ENCODE results near the gene FNBP1. TPM values are rescaled to one million over a fixed set of nuclear protein-coding genes. Genes with fewer than 3 reads are reported as not detected.
"Not testable (repeated sequence)": the region's sequence is repeated elsewhere in the genome, so short reads cannot be mapped to it uniquely, and the experiment has no call there.

The FNBP1 gene
- total RNA-seq, 1 donor from 2014 or later, result 50.0 TPM

DNA sequence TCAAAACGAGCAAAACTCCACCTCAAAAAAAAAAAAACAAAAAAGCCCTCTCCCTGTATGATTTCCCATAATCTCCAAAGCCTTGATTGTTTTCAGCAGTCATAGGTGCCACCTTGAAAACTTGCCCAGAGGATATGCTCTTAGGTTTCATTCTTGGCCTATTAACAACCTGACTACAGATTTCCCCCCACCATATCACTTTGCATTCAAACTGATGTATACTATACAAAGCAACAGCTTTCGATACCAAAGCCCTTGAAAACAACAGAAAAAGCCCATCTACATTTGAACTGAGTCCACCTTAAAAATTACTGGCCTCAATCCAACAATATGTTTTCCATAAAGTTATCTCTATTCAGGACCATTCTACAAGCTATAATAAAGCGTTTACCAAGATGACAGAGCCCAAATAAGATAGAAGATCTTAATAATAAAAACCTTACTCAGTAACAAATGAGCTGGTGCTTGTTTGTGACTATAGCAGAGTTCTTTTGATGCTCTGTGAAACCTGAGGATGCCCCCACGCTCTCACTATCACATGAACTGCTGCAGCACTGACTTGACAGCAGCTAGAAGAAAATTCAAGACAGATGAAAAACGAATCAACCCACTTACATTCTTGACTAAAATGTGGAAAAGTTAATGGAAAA is 44.4 kb downstream of the FNBP1 start:
- Histone ChIP-seq H3K27me3 (no peaks in the 10 kb centered on the region), H3K4me1 (peaks cover 24% of the 10 kb centered on the region), H3K36me3 (no peaks in the 10 kb centered on the region), H3K9me3 (no peaks in the 10 kb centered on the region), H3K4me3 (no peak overlapping the region), H3K27ac (no peak overlapping the region)
- intact Hi-C loops (cut with DNase I), result no loop called here
- TF ChIP-seq, protein P1, sequence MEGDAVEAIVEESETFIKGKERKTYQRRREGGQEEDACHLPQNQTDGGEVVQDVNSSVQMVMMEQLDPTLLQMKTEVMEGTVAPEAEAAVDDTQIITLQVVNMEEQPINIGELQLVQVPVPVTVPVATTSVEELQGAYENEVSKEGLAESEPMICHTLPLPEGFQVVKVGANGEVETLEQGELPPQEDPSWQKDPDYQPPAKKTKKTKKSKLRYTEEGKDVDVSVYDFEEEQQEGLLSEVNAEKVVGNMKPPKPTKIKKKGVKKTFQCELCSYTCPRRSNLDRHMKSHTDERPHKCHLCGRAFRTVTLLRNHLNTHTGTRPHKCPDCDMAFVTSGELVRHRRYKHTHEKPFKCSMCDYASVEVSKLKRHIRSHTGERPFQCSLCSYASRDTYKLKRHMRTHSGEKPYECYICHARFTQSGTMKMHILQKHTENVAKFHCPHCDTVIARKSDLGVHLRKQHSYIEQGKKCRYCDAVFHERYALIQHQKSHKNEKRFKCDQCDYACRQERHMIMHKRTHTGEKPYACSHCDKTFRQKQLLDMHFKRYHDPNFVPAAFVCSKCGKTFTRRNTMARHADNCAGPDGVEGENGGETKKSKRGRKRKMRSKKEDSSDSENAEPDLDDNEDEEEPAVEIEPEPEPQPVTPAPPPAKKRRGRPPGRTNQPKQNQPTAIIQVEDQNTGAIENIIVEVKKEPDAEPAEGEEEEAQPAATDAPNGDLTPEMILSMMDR (IDR thresholded peaks at IDR 0.05), result no peak
- DNase-seq (no peak), ATAC-seq (no peak)

DNA sequence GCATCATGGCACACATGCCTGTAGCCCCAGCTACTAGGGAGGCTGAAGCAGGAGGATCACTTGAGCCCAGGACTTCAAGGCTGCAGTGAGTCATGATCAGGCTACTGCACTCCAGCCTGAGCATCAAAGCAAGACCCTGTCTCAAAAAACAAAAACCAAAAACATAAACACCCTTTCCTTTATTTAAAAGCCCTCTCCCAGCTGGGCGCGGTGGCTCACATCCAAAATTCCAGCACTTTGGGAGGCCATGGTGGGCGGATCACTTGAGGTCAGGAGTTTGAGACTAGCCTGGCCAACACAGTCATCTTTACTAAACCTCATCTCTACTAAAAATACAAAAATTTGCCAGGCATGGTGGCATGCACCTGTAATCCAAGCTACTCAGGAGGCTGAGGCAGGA is 45.3 kb downstream of the FNBP1 start:
- intact Hi-C loops (cut with DNase I), result not testable (repeated sequence)

DNA sequence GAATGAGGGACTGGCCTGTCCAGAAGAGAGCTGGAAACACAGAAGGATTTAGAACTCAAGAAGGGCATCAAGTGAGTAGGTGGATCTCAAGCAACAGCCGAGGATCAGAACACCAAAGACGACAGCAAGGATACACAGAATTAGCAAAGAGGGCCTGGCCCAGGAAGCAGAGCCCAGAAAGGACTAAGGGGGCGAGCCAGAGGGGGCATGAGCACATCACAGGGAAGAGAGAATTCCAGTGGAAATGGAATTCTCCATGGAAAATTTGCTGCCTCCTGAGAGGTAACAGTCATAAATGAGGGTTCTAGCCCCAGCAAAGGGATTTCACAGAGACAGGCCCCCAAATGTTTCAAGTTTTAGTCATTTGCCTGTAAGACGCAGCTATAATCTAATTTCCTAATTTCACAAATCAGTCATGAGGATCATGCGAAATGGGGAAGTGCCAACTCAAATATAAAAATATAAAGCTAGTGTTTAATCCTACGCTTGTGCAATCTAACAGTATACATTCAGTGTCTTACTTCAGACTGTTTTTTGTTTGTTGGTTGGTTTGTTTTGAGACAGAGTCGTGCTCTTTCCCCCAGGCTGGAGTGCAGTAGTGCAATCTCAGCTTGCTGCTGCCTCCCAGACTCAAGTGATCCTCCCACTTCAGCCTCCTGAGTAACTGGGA is 46.7 kb downstream of the FNBP1 start:
- TF ChIP-seq, protein P1 (IDR thresholded peaks at IDR 0.05), result no peak
- H3K27ac ChIP-seq, result peak overlapping the region; percentile 80

More for the DNA sequence above, 45.3 kb downstream of the FNBP1 start:
- DNase-seq, H3K4me3 ChIP-seq, ATAC-seq, H3K27ac ChIP-seq, H3K9me3 ChIP-seq, H3K27me3 ChIP-seq, H3K36me3 ChIP-seq: not testable (repeated sequence)
- H3K4me1 ChIP-seq, result peaks cover 24% of the 10 kb centered on the region

DNA sequence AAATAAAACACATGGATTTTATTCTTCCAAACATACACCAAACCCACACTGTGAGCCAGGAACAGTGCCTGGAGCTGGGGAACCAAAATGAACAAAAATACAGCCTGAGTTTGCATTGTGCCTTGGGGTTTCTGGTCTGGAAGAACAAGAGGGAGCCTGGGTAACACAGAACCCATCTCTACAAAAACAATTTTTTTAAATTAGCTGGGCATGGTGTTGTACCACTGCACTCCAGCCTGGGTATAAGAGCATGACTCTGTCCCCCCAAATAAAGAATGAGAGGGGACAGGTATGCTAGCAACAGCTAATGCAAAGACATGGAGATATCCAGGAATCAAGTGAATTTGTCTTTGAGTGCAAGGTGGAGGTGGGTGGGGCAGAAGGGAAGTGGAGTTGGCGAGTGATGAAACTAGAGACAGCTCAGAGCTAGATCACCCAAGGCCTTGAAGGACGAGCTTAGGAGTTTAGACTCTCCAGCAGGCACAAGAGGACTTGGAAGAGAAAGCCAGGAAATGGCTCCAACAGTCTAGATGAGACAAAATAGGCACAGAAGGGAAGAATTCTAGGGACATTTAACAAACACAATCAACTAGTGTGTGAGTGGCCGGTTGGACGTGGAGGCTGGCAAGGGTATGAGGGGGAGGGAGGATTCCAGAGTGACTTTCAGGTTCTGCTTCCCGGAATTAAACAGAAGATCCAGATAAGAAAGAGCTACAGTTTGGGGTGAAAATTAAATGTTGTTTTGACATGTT is 47.4 kb downstream of the FNBP1 start:
- peak overlapping the region; percentile 80 for H3K27ac ChIP-seq
- no peaks in the 10 kb centered on the region for H3K9me3 ChIP-seq
- no peak overlapping the region for H3K4me3 ChIP-seq
- no peak for DNase-seq
- intact Hi-C loops (cut with DNase I), result no loop called here
- H3K36me3 ChIP-seq, result no peaks in the 10 kb centered on the region
- no peaks in the 10 kb centered on the region for H3K27me3 ChIP-seq
- H3K4me1 ChIP-seq, result peaks cover 22% of the 10 kb centered on the region
- ATAC-seq, result peak; percentile 86
- TF ChIP-seq, protein P1 (IDR thresholded peaks at IDR 0.05), result no peak

More for the DNA sequence above, 46.7 kb downstream of the FNBP1 start:
- Histone ChIP-seq H3K9me3 (no peaks in the 10 kb centered on the region), H3K4me1 (peaks cover 24% of the 10 kb centered on the region), H3K36me3 (no peaks in the 10 kb centered on the region), H3K27me3 (no peaks in the 10 kb centered on the region), H3K4me3 (no peak overlapping the region)
- DNase-seq (no peak), ATAC-seq (peak; percentile 76)
- intact Hi-C loops (cut with DNase I), result no loop called here

DNA sequence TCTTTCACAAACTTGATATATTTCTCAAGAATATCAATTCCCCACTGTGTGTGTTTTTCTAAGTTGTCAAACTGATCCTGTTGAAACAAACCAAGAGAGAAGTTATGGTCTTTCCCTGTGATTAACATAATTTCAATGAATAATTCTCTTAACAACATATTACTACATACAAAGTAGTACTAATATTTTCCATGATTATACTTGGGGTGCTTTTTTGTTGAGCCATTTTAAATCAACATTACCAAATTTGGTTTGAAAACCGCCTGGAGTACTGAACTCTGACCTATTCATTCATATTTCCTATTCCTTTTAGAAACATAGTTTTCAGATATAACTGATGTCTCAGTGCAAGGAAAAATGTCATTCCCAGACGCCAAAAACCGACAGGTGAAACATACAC is 48.1 kb downstream of the FNBP1 start:
- intact Hi-C loops (cut with DNase I), result no loop called here
- no peaks in the 10 kb centered on the region for H3K27me3 ChIP-seq
- H3K4me1 ChIP-seq, result peaks cover 29% of the 10 kb centered on the region
- ATAC-seq (no peak), DNase-seq (no peak)
- no peaks in the 10 kb centered on the region for H3K9me3 ChIP-seq
- TF ChIP-seq, protein P1 (IDR thresholded peaks at IDR 0.05), result no peak
- no peaks in the 10 kb centered on the region for H3K36me3 ChIP-seq
- peak overlapping the region; percentile 80 for H3K27ac ChIP-seq
- H3K4me3 ChIP-seq, result no peak overlapping the region

DNA sequence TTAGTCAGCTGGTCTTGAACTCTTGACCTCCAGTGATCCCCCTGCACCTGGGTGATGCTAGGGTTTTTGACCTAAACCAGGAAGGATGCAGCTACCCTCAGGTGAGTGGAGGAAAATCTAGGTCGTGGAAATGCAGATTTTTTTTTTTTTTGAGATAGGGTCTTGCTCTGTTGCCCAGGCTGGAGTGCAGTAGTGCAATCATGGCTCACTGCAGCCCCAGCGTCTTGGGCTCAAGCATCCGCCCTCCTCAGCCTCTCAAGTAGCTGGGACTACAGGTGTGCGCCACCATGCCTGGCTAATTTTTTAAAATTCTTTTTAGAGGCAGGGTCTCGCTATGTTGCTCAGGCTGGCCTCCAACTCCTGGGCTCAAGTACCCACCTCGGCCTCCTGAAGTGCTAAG is 51.9 kb downstream of the FNBP1 start:
- ATAC-seq; H3K27ac ChIP-seq; H3K9me3 ChIP-seq; H3K36me3 ChIP-seq; H3K4me3 ChIP-seq; intact Hi-C loops (cut with DNase I); H3K27me3 ChIP-seq; DNase-seq: not testable (repeated sequence)
- peaks cover 21% of the 10 kb centered on the region for H3K4me1 ChIP-seq

All from upper lobe of right lung (tissue), 1 donor.